ENCODE results near the gene ANOS1. TPM values are rescaled to one million over a fixed set of nuclear protein-coding genes. Genes with fewer than 3 reads are reported as not detected.

ANOS1 gene
- total RNA-seq, 3 donors from 2014 or later, result 4.9 to 10.6 (median 9.7) TPM

DNA sequence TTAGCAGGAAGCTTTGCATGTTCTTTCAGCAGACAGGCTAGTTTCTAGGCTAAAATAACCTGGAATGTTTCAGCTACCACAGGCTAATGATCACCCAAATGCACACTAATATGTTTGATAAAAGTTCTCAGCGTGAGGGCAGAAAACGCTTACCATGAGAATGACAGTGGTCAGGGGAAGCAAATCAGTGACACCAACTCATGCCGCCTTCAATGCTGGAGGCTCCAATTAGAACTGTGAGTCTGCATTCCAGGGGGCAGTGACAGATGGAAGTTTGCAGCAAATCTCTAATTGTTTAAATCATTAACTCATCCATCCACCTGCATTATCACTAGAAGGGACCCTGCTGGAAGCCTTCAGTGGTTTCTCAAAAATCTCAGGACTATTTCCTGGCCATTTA, 43.2 kb downstream of the ANOS1 start:
- H3K4me1 ChIP-seq, result no peaks in the 10 kb centered on the region
- intact Hi-C loops (cut with DNase I; ENCODE audit: low total_unique reads), result no loop called here
- no peaks in the 10 kb centered on the region for H3K36me3 ChIP-seq
- peaks cover 0 to 3% of the 10 kb centered on the region in 2 donors for H3K27me3 ChIP-seq
- H3K27ac ChIP-seq, result no peak overlapping the region
- H3K9me3 ChIP-seq, result no peaks in the 10 kb centered on the region
- H3K4me3 ChIP-seq, result no peak overlapping the region
- TF ChIP-seq, protein P1, sequence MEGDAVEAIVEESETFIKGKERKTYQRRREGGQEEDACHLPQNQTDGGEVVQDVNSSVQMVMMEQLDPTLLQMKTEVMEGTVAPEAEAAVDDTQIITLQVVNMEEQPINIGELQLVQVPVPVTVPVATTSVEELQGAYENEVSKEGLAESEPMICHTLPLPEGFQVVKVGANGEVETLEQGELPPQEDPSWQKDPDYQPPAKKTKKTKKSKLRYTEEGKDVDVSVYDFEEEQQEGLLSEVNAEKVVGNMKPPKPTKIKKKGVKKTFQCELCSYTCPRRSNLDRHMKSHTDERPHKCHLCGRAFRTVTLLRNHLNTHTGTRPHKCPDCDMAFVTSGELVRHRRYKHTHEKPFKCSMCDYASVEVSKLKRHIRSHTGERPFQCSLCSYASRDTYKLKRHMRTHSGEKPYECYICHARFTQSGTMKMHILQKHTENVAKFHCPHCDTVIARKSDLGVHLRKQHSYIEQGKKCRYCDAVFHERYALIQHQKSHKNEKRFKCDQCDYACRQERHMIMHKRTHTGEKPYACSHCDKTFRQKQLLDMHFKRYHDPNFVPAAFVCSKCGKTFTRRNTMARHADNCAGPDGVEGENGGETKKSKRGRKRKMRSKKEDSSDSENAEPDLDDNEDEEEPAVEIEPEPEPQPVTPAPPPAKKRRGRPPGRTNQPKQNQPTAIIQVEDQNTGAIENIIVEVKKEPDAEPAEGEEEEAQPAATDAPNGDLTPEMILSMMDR (IDR thresholded peaks at IDR 0.05), result no peak
- TF ChIP-seq POLR2AphosphoS5 (IDR thresholded peaks at IDR 0.05), result no peak
- TF ChIP-seq POLR2A (IDR thresholded peaks at IDR 0.05), result no peak
- DNase-seq (ENCODE audit: low spot score in 2 of 2), result no peak

DNA sequence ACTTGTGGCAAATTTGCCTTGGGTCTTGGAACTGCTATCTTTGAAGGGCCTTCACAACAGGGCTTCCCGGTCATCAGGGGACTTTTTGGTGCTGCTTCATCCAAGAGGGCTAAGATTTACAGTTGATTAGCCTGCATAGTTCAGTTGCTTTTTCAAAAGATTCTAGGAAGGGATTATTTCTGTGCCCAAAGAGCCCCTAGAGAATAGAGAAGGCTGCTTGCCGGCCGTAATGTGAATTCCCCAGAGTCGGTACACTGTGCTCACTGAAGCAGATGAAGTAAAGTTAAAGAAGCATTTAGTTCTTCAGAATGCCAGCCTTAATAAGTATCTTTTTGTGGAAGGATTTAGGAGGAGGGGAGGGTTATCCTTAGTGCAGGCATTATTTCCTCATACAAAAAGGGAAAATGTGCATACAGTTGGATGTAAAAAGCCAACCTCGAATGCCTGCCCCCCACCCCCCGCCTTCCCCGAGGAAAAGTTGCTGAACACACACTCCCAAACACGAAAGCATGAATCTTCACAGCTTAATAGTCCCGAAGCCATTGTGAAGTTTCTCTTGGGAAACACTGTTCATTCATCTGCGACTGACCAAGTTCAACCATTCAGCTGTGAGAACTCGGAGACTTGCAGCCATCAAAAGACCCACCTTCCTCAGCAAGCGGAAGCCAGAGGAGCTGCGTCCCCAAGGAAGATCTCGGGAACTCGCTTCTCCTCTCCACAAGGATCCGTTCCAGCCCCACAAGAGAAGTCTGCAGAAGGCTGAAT, 47.6 kb downstream of the ANOS1 start:
- H3K36me3 ChIP-seq, result no peaks in the 10 kb centered on the region
- H3K27ac ChIP-seq, result no peak overlapping the region
- peaks cover 0 to 5% of the 10 kb centered on the region in 2 donors for H3K27me3 ChIP-seq
- H3K9me3 ChIP-seq, result no peaks in the 10 kb centered on the region
- no peaks in the 10 kb centered on the region for H3K4me1 ChIP-seq
- no peak overlapping the region for H3K4me3 ChIP-seq
- intact Hi-C loops (cut with DNase I; ENCODE audit: low total_unique reads), result no loop called here
- TF ChIP-seq POLR2A (IDR thresholded peaks at IDR 0.05) (no peak), POLR2AphosphoS5 (IDR thresholded peaks at IDR 0.05) (no peak)
- TF ChIP-seq, protein P1 (IDR thresholded peaks at IDR 0.05), result no peak
- no peak for DNase-seq (ENCODE audit: low spot score in 2 of 2)

GRCh38 chrX:8683687-8684086, 48.2 kb downstream of the ANOS1 start:
- H3K9me3 ChIP-seq, result no peaks in the 10 kb centered on the region
- H3K27ac ChIP-seq, result no peak overlapping the region
- TF ChIP-seq, protein P1 (IDR thresholded peaks at IDR 0.05), result no peak
- TF ChIP-seq POLR2AphosphoS5 (IDR thresholded peaks at IDR 0.05) (no peak), POLR2A (IDR thresholded peaks at IDR 0.05) (no peak)
- intact Hi-C loops (cut with DNase I; ENCODE audit: low total_unique reads), result no loop called here
- no peaks in the 10 kb centered on the region for H3K36me3 ChIP-seq
- no peak overlapping the region for H3K4me3 ChIP-seq
- DNase-seq (ENCODE audit: low spot score in 2 of 2), result no peak
- no peaks in the 10 kb centered on the region for H3K4me1 ChIP-seq
- H3K27me3 ChIP-seq, result peaks cover 0 to 5% of the 10 kb centered on the region in 2 donors

- TF ChIP-seq POLR2AphosphoS5 (IDR thresholded peaks at IDR 0.05) (no peak), POLR2A (IDR thresholded peaks at IDR 0.05) (no peak)
- TF ChIP-seq, protein P1 (IDR thresholded peaks at IDR 0.05), result no peak
- H3K27me3 ChIP-seq, result peaks cover 0 to 11% of the 10 kb centered on the region in 2 donors
- no peaks in the 10 kb centered on the region for H3K36me3 ChIP-seq
- no peaks in the 10 kb centered on the region for H3K9me3 ChIP-seq
- no peak for DNase-seq (ENCODE audit: low spot score in 2 of 2)
- H3K4me3 ChIP-seq, result no peak overlapping the region
- H3K27ac ChIP-seq, result no peak overlapping the region
- intact Hi-C loops (cut with DNase I; ENCODE audit: low total_unique reads), result no loop called here
- no peaks in the 10 kb centered on the region for H3K4me1 ChIP-seq
These were observed 52.4 kb downstream of the ANOS1 start for GRCh38 chrX:8679550-8679949.

DNA sequence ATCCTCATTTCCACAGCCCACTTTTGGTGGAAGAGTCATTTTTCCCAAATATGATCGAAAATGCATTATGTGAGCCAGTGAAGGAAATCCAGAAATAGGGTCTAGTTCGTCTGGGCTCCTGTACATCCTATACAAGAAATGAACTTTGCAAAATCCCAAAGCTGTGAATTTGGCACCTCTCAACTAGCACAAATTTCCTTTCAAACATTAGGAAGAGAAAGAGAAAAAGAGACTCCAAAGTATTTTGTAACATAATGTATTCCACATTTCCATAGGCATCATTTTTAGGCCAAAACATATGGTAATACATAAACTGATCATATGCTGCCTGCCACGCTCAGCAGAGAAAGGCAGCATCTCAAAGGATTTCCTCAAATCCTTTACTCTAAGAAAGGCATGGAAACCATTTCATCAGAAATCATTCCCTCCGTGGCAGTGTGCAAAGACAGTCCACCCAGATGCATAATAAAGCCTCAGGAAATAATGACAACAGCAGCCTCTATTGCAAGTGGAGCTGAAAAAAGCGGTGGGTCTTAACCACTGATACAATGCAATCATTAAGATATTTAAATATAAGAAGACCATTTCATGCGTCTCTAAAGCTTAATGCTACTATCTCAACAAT, 56.8 kb downstream of the ANOS1 start:
- DNase-seq (ENCODE audit: low spot score in 2 of 2), result no peak
- Histone ChIP-seq H3K4me3 (no peak overlapping the region), H3K36me3 (no peaks in the 10 kb centered on the region), H3K27me3 (peaks cover 0 to 6% of the 10 kb centered on the region in 2 donors), H3K9me3 (no peaks in the 10 kb centered on the region), H3K4me1 (no peaks in the 10 kb centered on the region), H3K27ac (no peak overlapping the region)
- intact Hi-C loops (cut with DNase I; ENCODE audit: low total_unique reads), result no loop called here
- TF ChIP-seq, protein P1 (IDR thresholded peaks at IDR 0.05), result no peak
- TF ChIP-seq POLR2AphosphoS5 (IDR thresholded peaks at IDR 0.05) (no peak), POLR2A (IDR thresholded peaks at IDR 0.05) (no peak)

All from breast epithelium (tissue), 4 donors.